Endothelial cell of umbilical vein (primary cell): Measurements from ENCODE around the gene RILP. TPM values are rescaled to one million over a fixed set of nuclear protein-coding genes. Genes with fewer than 3 reads are reported as not detected.

Experiments used
- BruUV-seq: library from RNA; stranded (reverse); fragments of 400-500 nt; replicated peaks from 2 replicates; lab custom pipeline; 2021; lab: Mats Ljungman, UMichigan
- CTCF ChIA-PET: fragments of 300-600, 350-600 bp; sonication (Branson Sonifier 250); formaldehyde crosslinking; loops from one replicate; lab custom pipeline; 2021; ENCODE audit warnings: antibody characterized with exemption, inconsistent platforms; lab: Charles Lee
- POLR2A ChIA-PET: fragments of 300-600, 350-600 bp; sonication (Branson Sonifier 250); formaldehyde crosslinking; loops from one replicate; lab custom pipeline; 2021; ENCODE audit warnings: antibody characterized with exemption, inconsistent platforms; lab: Charles Lee
- DNase-seq: peaks from one replicate; pipeline ENCODE4 v3.0.0-alpha.2; 2011; ENCODE audit warnings: low read depth, low spot score
- FAIRE-seq: peaks from 2 replicates; lab custom pipeline; 2011; peaks lifted over from hg19 to GRCh38; lab: Jason Lieb, UNC
- H2AFZ ChIP-seq: 2 replicates; pipeline ENCODE4 v1.6.0; 2012; ENCODE audit warnings: low read depth, low read length, control low read depth, inconsistent platforms
- H3K27ac ChIP-seq: 2 replicates; pipeline ENCODE4 v1.5.1; 2011; ENCODE audit warnings: low read depth, mild to moderate bottlenecking, control low read depth, low read length, moderate library complexity; ENCODE audit not compliant: insufficient read depth
- H3K27me3 ChIP-seq, 2 experiments: 2 replicates each; pipeline versions ENCODE4 v1.6.0 to v1.6.1; 2011; ENCODE audit warnings: low read length in 2 of 2, mixed read lengths in 1 of 2; ENCODE audit not compliant: control insufficient read depth in 2 of 2, insufficient read depth in 2 of 2
- H3K36me3 ChIP-seq, 2 experiments: 2 replicates in 1 of 2; 3 replicates in 1 of 2; pipeline ENCODE4 v1.5.1; 2011; ENCODE audit warnings: low read length in 2 of 2, mild to moderate bottlenecking in 1 of 2, moderate library complexity in 1 of 2; ENCODE audit not compliant: control insufficient read depth in 2 of 2, insufficient read depth in 2 of 2; ENCODE audit errors: extremely low read depth in 1 of 2
- H3K4me1 ChIP-seq: 3 replicates; pipeline ENCODE4 v1.5.1; 2011; ENCODE audit warnings: mild to moderate bottlenecking, low read length; ENCODE audit not compliant: control insufficient read depth, insufficient read depth; ENCODE audit errors: extremely low read depth
- H3K4me2 ChIP-seq: 2 replicates; pipeline ENCODE4 v1.6.1; 2011; ENCODE audit warnings: low read length, control low read depth, mixed read lengths; ENCODE audit not compliant: insufficient read depth
- H3K4me3 ChIP-seq, 3 experiments: fragments of 200-600 bp in 1 of 3; sonication (generic), shearing (Covaris generic) in 1 of 3; replicated peaks in 1 of 3; 2 replicates each; pipeline ENCODE4 v1.5.1; 2011 to 2016; ENCODE audit warnings: control low read depth in 3 of 3, low read length in 3 of 3, mild to moderate bottlenecking in 2 of 3, inconsistent platforms in 1 of 3, low read depth in 1 of 3, moderate library complexity in 1 of 3; ENCODE audit not compliant: insufficient read depth in 1 of 3
- H3K79me2 ChIP-seq: 2 replicates; pipeline ENCODE4 v1.6.0; 2012; ENCODE audit warnings: low read length, inconsistent platforms; ENCODE audit not compliant: control insufficient read depth, insufficient read depth
- H3K9ac ChIP-seq: replicated peaks from 2 replicates; pipeline ENCODE3; 2011; ENCODE audit warnings: low read length, control low read depth; ENCODE audit not compliant: insufficient read depth; ENCODE audit errors: extremely low read depth
- H3K9me1 ChIP-seq: replicated peaks from 3 replicates; pipeline ENCODE4 v1.6.0; 2011; ENCODE audit warnings: mild to moderate bottlenecking, low read length; ENCODE audit not compliant: control insufficient read depth, insufficient read depth; ENCODE audit errors: extremely low read depth
- H3K9me3 ChIP-seq: replicated peaks from 2 replicates; pipeline ENCODE4 v1.5.1; 2012; ENCODE audit warnings: low read length, inconsistent platforms; ENCODE audit not compliant: control insufficient read depth, insufficient read depth
- H4K20me1 ChIP-seq: replicated peaks from 2 replicates; pipeline ENCODE3; 2011; ENCODE audit warnings: mild to moderate bottlenecking, low read length; ENCODE audit not compliant: control insufficient read depth, insufficient read depth; ENCODE audit errors: extremely low read depth
- EZH2 ChIP-seq: IDR thresholded peaks from 2 replicates; pipeline ENCODE4 v1.6.1; 2012; ENCODE audit warnings: borderline replicate concordance, low read depth, mild to moderate bottlenecking, moderate library complexity, low read length, inconsistent platforms; ENCODE audit not compliant: severe bottlenecking
- FOS ChIP-seq: IDR thresholded peaks from 2 replicates; pipeline ENCODE4 v1.6.1; 2011; ENCODE audit warnings: mild to moderate bottlenecking, low read length, moderate library complexity, borderline replicate concordance; ENCODE audit not compliant: insufficient read depth
- MYC ChIP-seq: IDR thresholded peaks from one replicate; pipeline ENCODE4 v1.6.1; 2011; ENCODE audit warnings: mild to moderate bottlenecking, low read depth, low read length
- POLR2A ChIP-seq: IDR thresholded peaks from 2 replicates; pipeline ENCODE4 v1.6.1; 2012; ENCODE audit warnings: low read depth, mild to moderate bottlenecking, control low read depth, low read length
- POLR2AphosphoS5 ChIP-seq: IDR thresholded peaks from 2 replicates; pipeline ENCODE4 v1.6.1; 2012; ENCODE audit warnings: low read depth, mild to moderate bottlenecking, control low read depth, low read length, moderate library complexity; ENCODE audit not compliant: insufficient read depth
- dilution Hi-C: fragments of 300-500 bp; cut with MboI; formaldehyde crosslinking; loops from one replicate; pipeline ENCODE4 v1.15.0; 2019; ENCODE audit warnings: low sequenced_read_pairs; ENCODE audit not compliant: extremely low pct_ligation_motif_present
- intact Hi-C: fragments of 100-400 bp; cut with micrococcal nuclease; formaldehyde crosslinking; loops from one replicate; pipeline ENCODE4 v1.10.0; 2022
- polyA plus RNA-seq, 4 experiments: library from polyadenylated mRNA; depleted of rRNA in 3 of 4; stranded (reverse) in 3 of 4; unstranded in 1 of 4; fragments of >200 nt; gene quantifications; 2 replicates each; pipeline versions ENCODE4 v1.2.1 to v1.2.3, GENCODE V29; 2011 to 2012; ENCODE audit warnings: missing spikeins in 1 of 4
- total RNA-seq: library from RNA; stranded (reverse); gene quantifications from 2 replicates; pipeline ENCODE4 v1.2.3, GENCODE V29; 2021
- TF ChIP-seq, protein P1 (sequence below), 2 donors: IDR thresholded peaks; 1 replicate in 1 of 2; 2 replicates in 1 of 2; pipeline ENCODE4 v1.5.1; 2011; ENCODE audit warnings: low read length in 2 of 2, mild to moderate bottlenecking in 2 of 2, moderate library complexity in 2 of 2, control low read depth in 1 of 2, inconsistent platforms in 1 of 2, low read depth in 1 of 2; ENCODE audit not compliant: insufficient read depth in 1 of 2; ENCODE audit errors: extremely low read depth in 1 of 2

The RILP gene
- total and polyA plus RNA-seq, 2 donors (not counting 3 experiments of a cell fraction or from before 2014, with no cell fraction given): 9.4 to 10.0 TPM

DNA sequence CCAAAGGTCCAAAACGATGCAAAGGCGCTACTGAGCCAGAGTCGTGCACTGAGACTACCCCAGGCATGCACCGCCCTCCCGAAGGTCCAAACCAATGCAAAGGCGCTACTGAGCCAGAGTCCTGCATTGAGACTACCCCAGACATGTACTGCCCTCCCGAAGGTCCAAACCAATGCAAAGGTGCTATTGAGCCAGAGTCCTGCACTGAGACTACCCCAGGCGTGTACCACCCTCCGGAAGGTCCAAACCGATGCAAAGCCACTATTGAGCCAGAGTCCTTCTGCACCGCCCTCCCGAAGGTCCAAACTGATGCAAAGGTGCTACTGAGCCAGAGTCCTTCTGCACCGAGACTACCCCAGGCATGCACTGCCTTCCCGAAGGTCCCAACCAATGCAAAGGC is 48.1 kb downstream of the RILP start:
- Histone ChIP-seq H3K27me3 (no peaks in the 10 kb centered on the region), H3K4me1 (no peaks in the 10 kb centered on the region), H3K4me3 (no peak overlapping the region), H3K27ac (no peak overlapping the region), H3K9me1 (no peaks in the 10 kb centered on the region), H3K79me2 (no peaks in the 10 kb centered on the region), H4K20me1 (no peaks in the 10 kb centered on the region), H3K36me3 (no peaks in the 10 kb centered on the region), H2AFZ (no peak overlapping the region), H3K9me3 (no peaks in the 10 kb centered on the region), H3K9ac (no peak overlapping the region), H3K4me2 (no peak overlapping the region)
- intact Hi-C loops: no loop called here
- POLR2A ChIA-PET: no interaction called here
- DNase-seq: no peak
- FAIRE-seq: no peak
- dilution Hi-C loops: no loop called here
- no TSS peak for BruUV-seq
- CTCF ChIA-PET: no interaction called here
- no peak for TF ChIP-seq EZH2
- TF ChIP-seq, protein P1, sequence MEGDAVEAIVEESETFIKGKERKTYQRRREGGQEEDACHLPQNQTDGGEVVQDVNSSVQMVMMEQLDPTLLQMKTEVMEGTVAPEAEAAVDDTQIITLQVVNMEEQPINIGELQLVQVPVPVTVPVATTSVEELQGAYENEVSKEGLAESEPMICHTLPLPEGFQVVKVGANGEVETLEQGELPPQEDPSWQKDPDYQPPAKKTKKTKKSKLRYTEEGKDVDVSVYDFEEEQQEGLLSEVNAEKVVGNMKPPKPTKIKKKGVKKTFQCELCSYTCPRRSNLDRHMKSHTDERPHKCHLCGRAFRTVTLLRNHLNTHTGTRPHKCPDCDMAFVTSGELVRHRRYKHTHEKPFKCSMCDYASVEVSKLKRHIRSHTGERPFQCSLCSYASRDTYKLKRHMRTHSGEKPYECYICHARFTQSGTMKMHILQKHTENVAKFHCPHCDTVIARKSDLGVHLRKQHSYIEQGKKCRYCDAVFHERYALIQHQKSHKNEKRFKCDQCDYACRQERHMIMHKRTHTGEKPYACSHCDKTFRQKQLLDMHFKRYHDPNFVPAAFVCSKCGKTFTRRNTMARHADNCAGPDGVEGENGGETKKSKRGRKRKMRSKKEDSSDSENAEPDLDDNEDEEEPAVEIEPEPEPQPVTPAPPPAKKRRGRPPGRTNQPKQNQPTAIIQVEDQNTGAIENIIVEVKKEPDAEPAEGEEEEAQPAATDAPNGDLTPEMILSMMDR (IDR thresholded peaks at IDR 0.05; ENCODE audit: extremely low read depth in 1 of 2, insufficient read depth in 1 of 2, low read depth in 1 of 2, low read length in 2 of 2): no peak
- no peak for TF ChIP-seq POLR2A
- no peak for TF ChIP-seq MYC
- TF ChIP-seq POLR2AphosphoS5: no peak
- no peak for TF ChIP-seq FOS
